Psoas muscle (tissue), 8 donors: Measurements from ENCODE around the gene PPP2R5D. TPM values are rescaled to one million over a fixed set of nuclear protein-coding genes. Genes with fewer than 3 reads are reported as not detected.

Experiments
- ATAC-seq, 4 donors: fragments of 200-7000 bp; cut with Tn5 transposase; one replicate each; pipeline ENCODE4 v1.9.1; 2020; ENCODE audit warnings: moderate library complexity in 3 of 4, mild to moderate bottlenecking in 2 of 4
- DNase-seq, 2 donors: peaks; one replicate each; pipeline ENCODE4 v3.0.0-alpha.2; 2020
- H3K27ac ChIP-seq: fragments of 200-600 bp; one replicate; pipeline ENCODE4 v1.8.0; 2022
- H3K27me3 ChIP-seq, 3 donors: fragments of 200-600 bp in 1 of 3; one replicate each; pipeline versions ENCODE4 v1.6.1 to v1.8.0; 2013 to 2022; ENCODE audit warnings: low read length in 2 of 3, mild to moderate bottlenecking in 2 of 3, moderate library complexity in 1 of 3; ENCODE audit not compliant: insufficient read depth in 3 of 3
- H3K36me3 ChIP-seq, 2 donors: fragments of 200-600 bp in 1 of 2; one replicate each; pipeline versions ENCODE4 v1.6.1 to v1.8.0; 2013 to 2022; ENCODE audit warnings: low read depth in 1 of 2, mild to moderate bottlenecking in 1 of 2, moderate library complexity in 1 of 2; ENCODE audit not compliant: insufficient read depth in 1 of 2
- H3K4me1 ChIP-seq: fragments of 200-600 bp; one replicate; pipeline ENCODE4 v1.8.0; 2022
- H3K4me3 ChIP-seq: fragments of 200-600 bp; one replicate; pipeline ENCODE4 v1.8.0; 2022; ENCODE audit warnings: mild to moderate bottlenecking
- H3K9me3 ChIP-seq: fragments of 200-600 bp; one replicate; pipeline ENCODE4 v1.8.0; 2022
- WGBS, 3 donors: extraction: QIAGEN DNeasy Blood & Tissue Kit; methylation state at CpG; one replicate each; pipeline versions ENCODE4 v1.1.6 to v1.1.7; 2013; 5-methylcytosine and 5-hydroxymethylcytosine counted together
- intact Hi-C, 2 donors: fragments of 100-400 bp; cut with DNase I; formaldehyde crosslinking; loops; one replicate each; pipeline versions ENCODE4 v1.11.0 to v1.14.2; 2022
- polyA plus RNA-seq, 3 donors: library from polyadenylated mRNA; stranded (reverse); fragments of 200-250 nt; gene quantifications; one replicate each; pipeline ENCODE4 v1.2.3, GENCODE V29; 2013
- total RNA-seq, 4 donors: library from RNA; stranded (reverse); fragmentation: NEBNext Ultra II Directional in 2 of 4; extraction: Animal tissue kit (Norgen Biotek cat#: 25700) in 2 of 4; gene quantifications; one replicate each; pipeline versions ENCODE4 v1.2.1 to v1.2.4, GENCODE V29; 2021 to 2023
- TF ChIP-seq, protein P1 (sequence below): fragments of 200-600 bp; IDR thresholded peaks from one replicate; pipeline ENCODE4 v1.8.0; 2022; ENCODE audit warnings: antibody characterized with exemption
- donor health status: healthy with polysubstance abuse.
- donor health status: DM: no; HTN: no; CAD: no; lungs with moderate emphysema.
- donor health status: Bipolar disorder and iron deficiency.
- donor health status: healthy.
- donor health status: DM: yes; HTN: yes; CAD: no.
- donor health status: DM: no; HTN: no; CAD: no.
- donor health status: DM: no; HTN: no; CAD: no.
- donor health status: DM: yes; HTN: yes; CAD: no.

The PPP2R5D gene
- total and polyA plus RNA-seq, 7 donors = 25.6 to 46.7 (median 29.1) TPM

DNA sequence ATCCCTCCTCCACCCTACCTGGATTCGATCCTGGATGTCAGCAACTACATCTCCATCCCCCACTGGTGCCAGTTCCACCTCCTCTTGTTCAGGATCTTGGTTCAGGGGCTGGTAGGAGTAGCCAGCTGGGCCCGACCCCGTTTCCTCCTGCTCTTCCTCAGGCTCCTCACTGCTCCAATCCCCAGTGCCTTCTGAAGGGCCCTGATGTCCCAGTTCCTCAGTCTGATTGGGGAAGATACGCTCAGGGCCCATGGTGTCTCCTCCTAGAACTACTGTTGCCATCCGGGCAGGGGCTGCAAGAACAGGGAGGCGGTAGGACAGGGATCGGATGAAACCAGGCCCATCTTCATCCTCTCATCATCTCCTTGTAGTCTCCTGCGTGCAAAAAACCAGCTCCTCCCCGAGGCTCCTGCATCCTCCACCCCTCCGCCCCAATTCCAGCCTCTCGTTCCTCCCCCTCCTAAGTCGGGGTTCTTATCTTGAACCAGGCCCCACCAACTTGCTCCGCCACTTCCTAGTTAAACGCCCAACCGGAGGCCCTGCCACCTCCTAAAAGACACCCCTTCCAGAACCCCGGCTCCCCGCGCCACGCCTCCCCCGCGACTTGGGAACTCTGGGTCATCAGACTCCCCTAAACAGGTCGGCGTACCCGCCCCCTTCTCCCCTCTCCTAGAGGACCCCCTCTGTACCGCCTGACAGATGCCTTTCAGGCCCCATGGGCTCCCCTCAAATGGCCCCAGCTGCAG is 28.9 kb downstream of the PPP2R5D start:
- ATAC-seq (no peak), DNase-seq (no peak)
- peaks cover 6 to 51% of the 10 kb centered on the region in 2 donors for H3K36me3 ChIP-seq
- H3K4me3 ChIP-seq = peak overlapping the region; percentile 77
- TF ChIP-seq, protein P1, sequence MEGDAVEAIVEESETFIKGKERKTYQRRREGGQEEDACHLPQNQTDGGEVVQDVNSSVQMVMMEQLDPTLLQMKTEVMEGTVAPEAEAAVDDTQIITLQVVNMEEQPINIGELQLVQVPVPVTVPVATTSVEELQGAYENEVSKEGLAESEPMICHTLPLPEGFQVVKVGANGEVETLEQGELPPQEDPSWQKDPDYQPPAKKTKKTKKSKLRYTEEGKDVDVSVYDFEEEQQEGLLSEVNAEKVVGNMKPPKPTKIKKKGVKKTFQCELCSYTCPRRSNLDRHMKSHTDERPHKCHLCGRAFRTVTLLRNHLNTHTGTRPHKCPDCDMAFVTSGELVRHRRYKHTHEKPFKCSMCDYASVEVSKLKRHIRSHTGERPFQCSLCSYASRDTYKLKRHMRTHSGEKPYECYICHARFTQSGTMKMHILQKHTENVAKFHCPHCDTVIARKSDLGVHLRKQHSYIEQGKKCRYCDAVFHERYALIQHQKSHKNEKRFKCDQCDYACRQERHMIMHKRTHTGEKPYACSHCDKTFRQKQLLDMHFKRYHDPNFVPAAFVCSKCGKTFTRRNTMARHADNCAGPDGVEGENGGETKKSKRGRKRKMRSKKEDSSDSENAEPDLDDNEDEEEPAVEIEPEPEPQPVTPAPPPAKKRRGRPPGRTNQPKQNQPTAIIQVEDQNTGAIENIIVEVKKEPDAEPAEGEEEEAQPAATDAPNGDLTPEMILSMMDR = no peak
- no peaks in the 10 kb centered on the region for H3K27me3 ChIP-seq
- intact Hi-C loops = loop anchor here in 1 of 2 donors (2.0 kb wide), 1 partner anchor 48 kb away; no protein-coding TSS in a partner anchor
- peaks cover 47% of the 10 kb centered on the region for H3K4me1 ChIP-seq
- H3K27ac ChIP-seq = peak overlapping the region; percentile 87
- H3K9me3 ChIP-seq = no peaks in the 10 kb centered on the region
- 3 to 6% (median 4%) methylated on average over 25 of the region's 25 CpGs for WGBS, 3 donors

DNA sequence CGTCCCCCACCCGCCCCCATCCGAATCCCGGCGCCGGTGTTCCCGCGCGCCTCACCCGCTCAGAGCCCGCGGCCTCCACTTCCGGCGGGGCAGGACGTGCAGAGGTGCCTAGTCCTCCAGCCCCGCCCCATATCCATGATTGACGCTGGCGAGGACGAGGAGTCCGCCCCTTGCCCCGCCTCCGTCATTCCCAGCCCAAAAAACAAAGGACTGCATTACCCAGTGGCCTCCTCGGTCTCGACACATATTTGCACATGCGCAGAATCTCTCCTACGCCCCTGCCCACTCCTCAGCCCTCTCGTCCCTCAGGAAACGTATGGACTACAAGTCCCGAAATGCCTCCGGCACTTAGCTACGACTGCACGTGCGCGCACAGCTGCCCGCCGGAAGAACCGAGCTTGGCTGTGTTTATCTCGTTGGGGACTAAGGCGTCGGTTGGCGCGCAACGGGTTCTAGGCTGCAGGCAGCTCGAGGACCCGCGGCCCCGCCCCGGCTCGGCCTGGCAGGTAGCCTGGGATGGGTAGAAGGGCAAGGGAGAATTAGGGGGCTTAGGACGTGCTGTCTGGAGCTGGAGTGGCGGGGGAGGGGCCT is 29.6 kb downstream of the PPP2R5D start, which contains the start of the genes KLHDC3 and MEA1:
Gene KLHDC3, plus strand, starts transcription at position 407 of the 591 bp plus-strand sequence. CDS start 2,944 bp downstream, outside the sequence.
Gene MEA1, minus strand, starts transcription at position 104 of the 591 bp plus-strand sequence. CDS start 133 bp downstream, outside the sequence.
- 0% methylated on average over 49 to 51 of the region's 51 CpGs for WGBS, 3 donors
- no peaks in the 10 kb centered on the region for H3K27me3 ChIP-seq
- H3K36me3 ChIP-seq = peaks cover 4 to 51% of the 10 kb centered on the region in 2 donors
- H3K4me3 ChIP-seq = peak within 1 kb of the TSS; percentile 77
- H3K9me3 ChIP-seq = no peaks in the 10 kb centered on the region
- ATAC-seq (peak; percentile 91 to 97 (median 94)), DNase-seq (peak; percentile 99)
- TF ChIP-seq, protein P1 = no peak
- peaks cover 51% of the 10 kb centered on the region for H3K4me1 ChIP-seq
- intact Hi-C loops = loop anchor here in 1 of 2 donors (2.0 kb wide), 1 partner anchor 47 kb away; no protein-coding TSS in a partner anchor
- peak within 1 kb of the TSS; percentile 87 for H3K27ac ChIP-seq

DNA sequence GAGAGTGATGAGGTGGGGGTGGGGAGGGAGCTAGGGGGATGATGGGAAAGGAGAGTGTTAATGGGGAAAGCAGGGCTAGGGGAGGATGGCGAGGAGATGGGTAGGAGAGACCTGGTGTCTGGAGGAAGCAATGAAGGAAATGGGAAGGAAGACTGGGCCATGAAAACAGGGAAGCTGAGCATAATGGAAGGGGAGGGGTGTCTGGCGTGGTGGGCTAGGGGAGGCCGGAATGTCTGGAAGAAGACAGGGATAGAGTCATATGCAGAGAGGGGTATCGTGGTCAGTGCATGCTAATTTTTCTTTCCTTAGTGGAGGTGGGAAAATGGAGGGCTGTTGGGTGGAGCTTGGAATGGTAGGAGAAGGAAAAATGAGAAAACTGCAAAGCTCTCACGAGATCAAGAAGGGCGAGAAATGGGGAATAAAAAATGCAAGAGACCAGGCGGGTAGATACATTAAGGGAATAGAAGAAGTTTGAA is 30.1 kb downstream of the PPP2R5D start:
- peaks cover 57% of the 10 kb centered on the region for H3K4me1 ChIP-seq
- 0 to 1% (median 1%) methylated on average over 7 of the region's 7 CpGs for WGBS, 3 donors
- no peaks in the 10 kb centered on the region for H3K9me3 ChIP-seq
- H3K4me3 ChIP-seq = peak overlapping the region; percentile 77
- H3K27ac ChIP-seq = peak overlapping the region; percentile 87
- TF ChIP-seq, protein P1 = no peak
- intact Hi-C loops = no loop called here
- ATAC-seq = no peak
- peaks cover 4 to 50% of the 10 kb centered on the region in 2 donors for H3K36me3 ChIP-seq
- no peaks in the 10 kb centered on the region for H3K27me3 ChIP-seq
- DNase-seq = no peak

DNA sequence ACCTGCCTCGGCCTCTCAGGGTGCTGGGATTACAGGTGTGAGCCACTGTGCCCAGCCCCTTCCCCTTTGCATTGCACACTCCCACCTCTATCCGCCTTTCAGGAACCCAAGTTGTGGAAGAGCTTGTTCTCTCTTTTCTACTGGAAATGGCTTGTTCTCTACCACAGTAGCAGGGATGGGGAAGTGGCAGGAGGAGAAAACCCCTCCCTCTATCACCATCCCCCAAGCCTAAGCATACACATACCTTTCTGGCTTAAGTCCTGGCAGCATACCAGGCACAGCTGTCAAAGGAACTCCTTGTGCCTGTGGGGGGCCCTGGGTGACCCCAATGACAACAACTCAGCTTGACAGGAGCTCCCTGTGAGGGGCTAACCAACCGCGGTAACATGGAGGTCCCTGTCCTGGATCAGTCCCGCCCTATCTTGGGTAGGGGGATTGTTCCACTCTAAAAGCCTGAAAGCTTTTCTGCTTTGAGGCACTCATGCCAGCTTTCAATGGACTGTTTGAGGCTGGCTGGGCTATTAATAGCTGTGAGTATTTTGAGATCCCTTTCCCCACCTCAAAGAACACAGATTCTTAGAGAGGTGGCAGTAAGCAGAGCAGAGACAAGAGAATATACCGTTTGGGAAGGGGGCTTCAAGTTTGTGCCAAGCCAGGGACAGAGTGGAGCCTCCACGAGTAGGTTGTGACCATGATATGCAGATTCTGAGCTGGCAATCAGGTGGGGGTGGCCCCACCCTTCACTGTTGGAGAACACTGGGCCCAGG is 32.0 kb downstream of the PPP2R5D start:
- H3K4me3 ChIP-seq = peak overlapping the region; percentile 77
- H3K4me1 ChIP-seq = peaks cover 74% of the 10 kb centered on the region
- no peaks in the 10 kb centered on the region for H3K9me3 ChIP-seq
- ATAC-seq (peak; percentile 15 to 61 (median 40)), DNase-seq (peak in 1 of 2 donors; percentile 69)
- no peaks in the 10 kb centered on the region for H3K27me3 ChIP-seq
- H3K27ac ChIP-seq = peak overlapping the region; percentile 87
- TF ChIP-seq, protein P1 = no peak
- intact Hi-C loops = loop anchor here (2.0 to 5.0 kb wide), 2 partner anchors 36 kb away; partner anchors contain the start of gene CUL7 (in 2 of the 2)
- H3K36me3 ChIP-seq = peaks cover under 1 to 42% of the 10 kb centered on the region in 2 donors
- WGBS, 3 donors = 24 to 46% (median 33%) methylated on average over 7 of the region's 7 CpGs
